GM23338 (cell line): Measurements from ENCODE around the gene OGFOD2. TPM values are rescaled to one million over a fixed set of nuclear protein-coding genes. Genes with fewer than 3 reads are reported as not detected.

Experiments used
- ATAC-seq: fragments of 200-7000 bp; cut with Tn5 transposase; 3 replicates; pipeline ENCODE4 v1.9.1; 2020
- DNase-seq: peaks from one replicate; pipeline ENCODE4 v3.0.0-alpha.2; 2015; ENCODE audit warnings: low spot score
- H2AFZ ChIP-seq: fragments of 200-600 bp; sonication (generic); 2 replicates; pipeline ENCODE4 v1.8.0; 2016; ENCODE audit warnings: antibody characterized with exemption, mild to moderate bottlenecking, moderate library complexity
- H3F3A ChIP-seq: fragments of 200-600 bp; sonication (generic); replicated peaks from 2 replicates; pipeline ENCODE4 v1.8.0; 2017; ENCODE audit warnings: antibody characterized with exemption, mixed run types, low read depth
- H3K27ac ChIP-seq: fragments of 200-600 bp; sonication (generic); 2 replicates; pipeline ENCODE4 v1.6.1; 2016; ENCODE audit warnings: low read depth
- H3K27me3 ChIP-seq: fragments of 200-600 bp; sonication (generic); 2 replicates; pipeline ENCODE4 v1.8.0; 2016; ENCODE audit warnings: mild to moderate bottlenecking, mixed run types, moderate library complexity; ENCODE audit not compliant: insufficient read depth
- H3K36me3 ChIP-seq: fragments of 200-600 bp; sonication (generic); 2 replicates; pipeline ENCODE4 v1.8.0; 2016; ENCODE audit warnings: mild to moderate bottlenecking; ENCODE audit not compliant: insufficient read depth
- H3K4me1 ChIP-seq: fragments of 200-600 bp; sonication (generic); 2 replicates; pipeline ENCODE4 v1.8.0; 2016; ENCODE audit warnings: mild to moderate bottlenecking, moderate library complexity; ENCODE audit not compliant: insufficient read depth
- H3K4me2 ChIP-seq: fragments of 200-600 bp; sonication (generic); 2 replicates; pipeline ENCODE4 v1.7.1; 2017; ENCODE audit warnings: mixed run types
- H3K4me3 ChIP-seq: fragments of 200-600 bp; sonication (generic); 2 replicates; pipeline ENCODE4 v1.6.1; 2016; ENCODE audit warnings: mixed run types
- H3K79me2 ChIP-seq: fragments of 200-600 bp; sonication (generic); replicated peaks from 2 replicates; pipeline ENCODE4 v1.8.0; 2017; ENCODE audit warnings: mild to moderate bottlenecking; ENCODE audit not compliant: insufficient read depth
- H3K9me2 ChIP-seq: fragments of 200-600 bp; sonication (generic); 2 replicates; pipeline ENCODE4 v1.8.0; 2017; ENCODE audit not compliant: insufficient read depth
- H4K20me1 ChIP-seq: fragments of 200-600 bp; sonication (generic); replicated peaks from 2 replicates; pipeline ENCODE4 v1.8.0; 2017; ENCODE audit warnings: mild to moderate bottlenecking; ENCODE audit not compliant: insufficient read depth
- H3K27ac Mint-ChIP-seq: 2 replicates; pipeline ENCODE4 v1.8.0; 2020; ENCODE audit warnings: inconsistent platforms, mild to moderate bottlenecking, moderate library complexity, mixed read lengths
- H3K27me3 Mint-ChIP-seq: 3 replicates; pipeline ENCODE4 v1.8.0; 2022; ENCODE audit warnings: low read depth, mild to moderate bottlenecking, moderate library complexity, mixed read lengths, inconsistent platforms; ENCODE audit not compliant: insufficient read depth, poor library complexity
- H3K36me3 Mint-ChIP-seq: 3 replicates; pipeline ENCODE4 v1.8.0; 2021; ENCODE audit warnings: low read depth, mild to moderate bottlenecking, inconsistent platforms, moderate library complexity, mixed read lengths
- H3K4me1 Mint-ChIP-seq: 3 replicates; pipeline ENCODE4 v1.8.0; 2020; ENCODE audit warnings: mild to moderate bottlenecking, inconsistent platforms, mixed read lengths
- H3K4me3 Mint-ChIP-seq: 3 replicates; pipeline ENCODE4 v1.8.0; 2021; ENCODE audit warnings: moderate library complexity, mild to moderate bottlenecking, inconsistent platforms, mixed read lengths
- H3K9me3 Mint-ChIP-seq: 3 replicates; pipeline ENCODE4 v1.8.0; 2020; ENCODE audit warnings: moderate library complexity, mild to moderate bottlenecking, inconsistent platforms, mixed read lengths
- CTCF ChIP-seq, 2 experiments: fragments of 200-600 bp in 1 of 2; sonication (generic) in 1 of 2; conservative IDR thresholded peaks; 2 replicates each; pipeline versions ENCODE4 v1.5.1 to v1.6.1; 2016 to 2017; ENCODE audit warnings: antibody characterized with exemption in 2 of 2, low read depth in 2 of 2, mild to moderate bottlenecking in 2 of 2, moderate library complexity in 1 of 2
- EZH2phosphoT487 ChIP-seq: fragments of 200-600 bp; sonication (generic); IDR thresholded peaks from one replicate; pipeline ENCODE4 v1.8.1; 2018; ENCODE audit warnings: antibody characterized with exemption; ENCODE audit not compliant: unreplicated experiment
- NANOG ChIP-seq: IDR thresholded peaks from 2 replicates; pipeline ENCODE4 v1.6.1; 2016; ENCODE audit warnings: antibody characterized with exemption, borderline replicate concordance
- ZNF114 ChIP-seq: fragments of 250-450 bp; sonication (Bioruptor Pico); IDR thresholded peaks from 2 replicates; pipeline ENCODE4 v1.5.0; 2020; ENCODE audit warnings: mild to moderate bottlenecking, moderate library complexity
- ZNF462 ChIP-seq: fragments of 250-450 bp; sonication (Bioruptor Pico); IDR thresholded peaks from 2 replicates; pipeline ENCODE4 v1.5.0; 2020; ENCODE audit warnings: mild to moderate bottlenecking, moderate library complexity
- polyA plus RNA-seq: library from polyadenylated mRNA; unstranded; fragments of >200 nt; fragmentation: Nextera tagmentation; extraction: Ambion mirVana; gene quantifications from 2 replicates; pipeline ENCODE4 v1.2.1, GENCODE V29; 2016
- total RNA-seq: library from RNA; depleted of rRNA; stranded (reverse); fragments of >200 nt; shearing (Covaris generic); gene quantifications from 2 replicates; pipeline ENCODE4 v1.2.3, GENCODE V29; 2014

Gene OGFOD2
- total and polyA plus RNA-seq, 2 experiments from 2014 or later, result 13.1 to 16.1 TPM

- H3K4me1 ChIP-seq, result no peaks in the 10 kb centered on the region
- no peaks in the 10 kb centered on the region; the same call in 2 of the 3 replicates for H3K36me3 Mint-ChIP-seq
- H3K79me2 ChIP-seq, result no peaks in the 10 kb centered on the region
- no peaks in the 10 kb centered on the region for H3K36me3 ChIP-seq
- no peak overlapping the region for H3K4me3 Mint-ChIP-seq
- peaks cover 13% of the 10 kb centered on the region for H3K27me3 Mint-ChIP-seq
- ATAC-seq, result no peak
- DNase-seq, result no peak
- peaks cover 12% of the 10 kb centered on the region; the same call in 1 of the 2 replicates for H4K20me1 ChIP-seq
- no peaks in the 10 kb centered on the region for H3K9me3 Mint-ChIP-seq
- no peak overlapping the region for H2AFZ ChIP-seq
- no peak overlapping the region for H3K27ac Mint-ChIP-seq
- no peaks in the 10 kb centered on the region for H3F3A ChIP-seq
- no peaks in the 10 kb centered on the region for H3K9me2 ChIP-seq
- TF ChIP-seq NANOG (no peak), ZNF462 (no peak), EZH2phosphoT487 (no peak), CTCF (conservative IDR thresholded peaks at IDR 0.05; ENCODE audit: low read depth in 2 of 2) (no peak), ZNF114 (CRISPR knock-in tag) (no peak)
- no peak overlapping the region for H3K4me3 ChIP-seq
- H3K4me2 ChIP-seq, result no peak overlapping the region
- no peak overlapping the region for H3K27ac ChIP-seq
- no peaks in the 10 kb centered on the region for H3K4me1 Mint-ChIP-seq
- no peaks in the 10 kb centered on the region for H3K27me3 ChIP-seq
Measured at GRCh38 chr12:122949405-122949804, 25.6 kb upstream of the OGFOD2 start.
